Uterus (tissue), 4 donors: ENCODE results near the gene HIVEP1. TPM values are rescaled to one million over a fixed set of nuclear protein-coding genes. Genes with fewer than 3 reads are reported as not detected.

Experiments used
- DNase-seq, 2 donors: peaks; one replicate each; pipeline ENCODE4 v3.0.0-alpha.2; 2019 to 2020
- H3K27ac ChIP-seq, 2 donors: fragments of 200-600 bp; sonication (generic); 1 replicate in 1 of 2; 2 replicates in 1 of 2; pipeline ENCODE4 v1.5.1; 2016 to 2018
- H3K27me3 ChIP-seq, 2 donors: fragments of 200-600 bp; sonication (generic); one replicate each; pipeline ENCODE4 v1.5.1; 2018 to 2019; ENCODE audit warnings: control low read depth in 1 of 2
- H3K36me3 ChIP-seq, 2 donors: fragments of 200-600 bp; sonication (generic); one replicate each; pipeline ENCODE4 v1.5.1; 2019; ENCODE audit warnings: control low read depth in 1 of 2
- H3K4me1 ChIP-seq, 2 donors: fragments of 200-600 bp; sonication (generic); one replicate each; pipeline ENCODE4 v1.5.1; 2018 to 2019; ENCODE audit warnings: control low read depth in 1 of 2
- H3K4me3 ChIP-seq, 2 donors: fragments of 200-600 bp; sonication (generic); 1 replicate in 1 of 2; 2 replicates in 1 of 2; pipeline ENCODE4 v1.5.1; 2018 to 2019; ENCODE audit warnings: mild to moderate bottlenecking in 1 of 2
- H3K9me3 ChIP-seq, 2 donors: fragments of 200-600 bp; sonication (generic); one replicate each; pipeline ENCODE4 v1.5.1; 2019; ENCODE audit warnings: control low read depth in 1 of 2
- CTCF ChIP-seq, 4 experiments: fragments of 200-600 bp in 2 of 4; fragments of 450-650 bp in 2 of 4; sonication (generic) in 2 of 4; IDR thresholded peaks; one replicate each; pipeline ENCODE4 v1.5.1; 2016 to 2019; ENCODE audit warnings: antibody characterized with exemption in 4 of 4, mild to moderate bottlenecking in 2 of 4, moderate library complexity in 1 of 4
- POLR2A ChIP-seq, 2 donors: fragments of 450-650 bp; IDR thresholded peaks; one replicate each; pipeline ENCODE4 v1.6.1; 2016; ENCODE audit warnings: antibody characterized with exemption in 2 of 2, mild to moderate bottlenecking in 1 of 2, moderate library complexity in 1 of 2
- intact Hi-C: fragments of 100-400 bp; cut with DNase I; formaldehyde crosslinking; loops from one replicate; pipeline ENCODE4 v1.15.1; 2023; ENCODE audit warnings: low total_unique reads
- total RNA-seq, 4 donors: library from RNA; depleted of rRNA in 3 of 4; stranded (reverse); fragments of >200 nt in 3 of 4; gene quantifications; one replicate each; pipeline versions ENCODE4 v1.1.0 to v1.2.4, GENCODE V29; 2014 to 2023
- donor health status: DM: yes; HTN: yes; CAD: no.

HIVEP1 gene
- total RNA-seq, 4 donors from 2014 or later: 8.5 to 38.1 (median 22.0) TPM

DNA sequence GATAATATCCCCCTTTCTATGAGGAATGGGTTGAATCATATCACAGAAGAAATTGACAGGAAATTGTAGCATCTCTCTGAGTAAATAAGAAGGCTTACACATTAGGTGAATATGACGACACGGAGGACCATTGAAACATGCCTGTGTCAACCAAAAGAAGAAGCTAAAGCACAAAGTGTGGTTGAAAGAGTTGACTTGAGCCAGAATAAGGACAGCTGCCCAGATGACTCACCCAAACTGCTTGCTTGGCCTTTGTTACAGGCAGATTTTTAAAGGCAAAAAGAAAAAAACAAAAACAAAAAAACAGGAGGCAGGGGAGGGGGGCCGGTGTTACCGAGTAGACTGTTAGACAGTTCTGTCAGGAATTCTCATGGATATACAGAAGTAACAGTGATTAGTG lies 148.2 kb downstream of the HIVEP1 start:
- Histone ChIP-seq H3K27ac (peak overlapping the region in 1 of 2 donors; percentile 25), H3K4me3 (no peak overlapping the region), H3K27me3 (no peaks in the 10 kb centered on the region), H3K4me1 (no peaks in the 10 kb centered on the region), H3K36me3 (no peaks in the 10 kb centered on the region), H3K9me3 (no peaks in the 10 kb centered on the region)
- DNase-seq: no peak
- no peak for TF ChIP-seq CTCF (IDR thresholded peaks at IDR 0.05)
- TF ChIP-seq POLR2A (IDR thresholded peaks at IDR 0.05): no peak
- intact Hi-C loops: no loop called here

DNA sequence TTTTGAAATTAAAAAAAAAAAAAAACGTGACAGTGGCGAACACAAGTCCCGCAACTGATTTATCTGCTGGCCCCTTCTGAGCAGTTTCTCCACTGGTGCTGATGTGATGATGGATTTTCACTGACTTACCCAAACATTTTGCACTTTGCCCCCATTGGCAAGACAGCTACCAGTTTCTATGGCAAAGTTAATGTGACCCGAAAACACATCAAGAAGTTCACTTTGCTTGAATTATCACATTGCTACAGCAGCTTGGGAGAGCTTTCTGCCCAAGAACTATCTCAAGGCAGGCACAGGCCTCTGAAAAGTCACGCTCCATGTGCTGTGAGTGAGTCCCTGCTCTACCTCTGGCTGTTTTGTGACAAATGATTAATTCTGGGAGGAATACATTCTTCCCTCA lies 150.1 kb downstream of the HIVEP1 start:
- H3K4me1 ChIP-seq: no peaks in the 10 kb centered on the region
- intact Hi-C loops: no loop called here
- no peak overlapping the region for H3K27ac ChIP-seq
- no peak for DNase-seq
- no peaks in the 10 kb centered on the region for H3K27me3 ChIP-seq
- no peak overlapping the region for H3K4me3 ChIP-seq
- no peaks in the 10 kb centered on the region for H3K36me3 ChIP-seq
- TF ChIP-seq POLR2A (IDR thresholded peaks at IDR 0.05): no peak
- TF ChIP-seq CTCF (IDR thresholded peaks at IDR 0.05): no peak
- H3K9me3 ChIP-seq: no peaks in the 10 kb centered on the region

DNA sequence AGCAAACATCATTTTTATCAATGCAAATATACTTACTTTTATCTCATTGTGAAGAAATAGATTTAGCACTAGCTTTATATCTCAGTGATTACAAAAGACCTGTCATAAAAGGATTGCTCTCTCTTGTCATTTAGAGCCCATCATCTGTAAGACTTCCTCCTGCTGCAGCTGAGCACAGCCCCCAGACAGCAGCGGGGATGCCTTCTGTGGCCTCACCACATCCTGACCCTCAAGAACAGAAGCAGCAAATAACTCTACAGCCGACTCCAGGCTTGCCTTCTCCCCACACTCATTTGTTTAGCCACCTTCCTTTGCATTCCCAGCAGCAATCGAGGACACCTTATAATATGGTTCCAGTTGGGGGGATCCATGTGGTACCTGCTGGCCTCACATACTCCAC lies 151.0 kb downstream of the HIVEP1 start:
- no peak for DNase-seq
- Histone ChIP-seq H3K4me1 (no peaks in the 10 kb centered on the region), H3K27ac (no peak overlapping the region), H3K27me3 (no peaks in the 10 kb centered on the region), H3K36me3 (no peaks in the 10 kb centered on the region), H3K9me3 (no peaks in the 10 kb centered on the region), H3K4me3 (no peak overlapping the region)
- intact Hi-C loops: no loop called here
- TF ChIP-seq CTCF (IDR thresholded peaks at IDR 0.05) (no peak), POLR2A (IDR thresholded peaks at IDR 0.05) (no peak)

GRCh38 chr6:12163744-12164507 lies 151.8 kb downstream of the HIVEP1 start:
- TF ChIP-seq POLR2A (IDR thresholded peaks at IDR 0.05) (no peak), CTCF (IDR thresholded peaks at IDR 0.05) (no peak)
- no peaks in the 10 kb centered on the region for H3K4me1 ChIP-seq
- H3K27ac ChIP-seq: no peak overlapping the region
- H3K27me3 ChIP-seq: no peaks in the 10 kb centered on the region
- H3K9me3 ChIP-seq: no peaks in the 10 kb centered on the region
- no peak overlapping the region for H3K4me3 ChIP-seq
- intact Hi-C loops: no loop called here
- no peaks in the 10 kb centered on the region for H3K36me3 ChIP-seq
- DNase-seq: no peak

DNA sequence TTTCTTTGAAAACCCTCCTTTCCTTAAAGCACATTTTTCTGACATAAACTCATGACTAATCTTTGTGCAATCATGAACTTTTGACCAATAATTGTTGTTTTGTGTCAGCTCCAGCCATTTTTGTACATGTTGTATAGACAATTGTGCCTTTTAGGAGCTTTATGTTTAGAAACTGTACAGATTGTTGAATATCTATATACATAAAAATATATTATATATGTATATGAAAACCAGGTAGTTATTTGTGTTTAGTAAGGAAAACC lies 152.3 kb downstream of the HIVEP1 start:
- intact Hi-C loops: no loop called here
- no peaks in the 10 kb centered on the region for H3K27me3 ChIP-seq
- H3K4me1 ChIP-seq: no peaks in the 10 kb centered on the region
- TF ChIP-seq CTCF (IDR thresholded peaks at IDR 0.05) (no peak), POLR2A (IDR thresholded peaks at IDR 0.05) (no peak)
- no peaks in the 10 kb centered on the region for H3K36me3 ChIP-seq
- H3K4me3 ChIP-seq: no peak overlapping the region
- no peak for DNase-seq
- H3K27ac ChIP-seq: no peak overlapping the region
- H3K9me3 ChIP-seq: no peaks in the 10 kb centered on the region
